Smooth muscle cell (in vitro differentiated cells): ENCODE data around the gene RAB17. TPM values are rescaled to one million over a fixed set of nuclear protein-coding genes. Genes with fewer than 3 reads are reported as not detected.
"Not testable (repeated sequence)": the region's sequence is repeated elsewhere in the genome, so short reads cannot be mapped to it uniquely, and the experiment has no call there.

Experiments
- DNase-seq: peaks from one replicate; lab custom pipeline; 2025; ENCODE audit not compliant: unreplicated experiment; lab: John Stamatoyannopoulos, UW
- H2AFZ ChIP-seq: fragments of 200-600 bp; sonication (generic); 2 replicates; pipeline ENCODE4 v1.6.0; 2016; ENCODE audit warnings: antibody characterized with exemption, low read depth, mild to moderate bottlenecking
- H3F3A ChIP-seq: fragments of 200-600 bp; sonication (generic); 2 replicates; pipeline ENCODE4 v1.6.0; 2017; ENCODE audit warnings: antibody characterized with exemption, low read depth
- H3K27ac ChIP-seq: fragments of 200-600 bp; sonication (generic); 2 replicates; pipeline ENCODE4 v1.5.1; 2016; ENCODE audit warnings: low read depth, mild to moderate bottlenecking
- H3K27me3 ChIP-seq: fragments of 200-600 bp; sonication (generic); 2 replicates; pipeline ENCODE4 v1.6.1; 2016; ENCODE audit warnings: low read depth, mild to moderate bottlenecking
- H3K36me3 ChIP-seq: fragments of 200-600 bp; sonication (generic); 2 replicates; pipeline ENCODE4 v1.5.1; 2016; ENCODE audit warnings: low read depth
- H3K4me1 ChIP-seq: fragments of 200-600 bp; sonication (generic); 2 replicates; pipeline ENCODE4 v1.5.1; 2016; ENCODE audit warnings: low read depth
- H3K4me2 ChIP-seq: fragments of 200-600 bp; sonication (generic); 2 replicates; pipeline ENCODE4 v1.6.0; 2016; ENCODE audit warnings: mild to moderate bottlenecking
- H3K4me3 ChIP-seq: fragments of 200-600 bp; sonication (generic); 2 replicates; pipeline ENCODE4 v1.5.1; 2016; ENCODE audit warnings: mild to moderate bottlenecking
- H3K79me2 ChIP-seq: fragments of 200-600 bp; sonication (generic); 2 replicates; pipeline ENCODE4 v1.6.0; 2016; ENCODE audit warnings: low read depth, mild to moderate bottlenecking
- H3K9ac ChIP-seq: fragments of 200-600 bp; sonication (generic); 2 replicates; pipeline ENCODE4 v1.6.0; 2016; ENCODE audit warnings: low read depth
- H3K9me3 ChIP-seq: fragments of 200-600 bp; sonication (generic); replicated peaks from 2 replicates; pipeline ENCODE4 v1.5.1; 2016; ENCODE audit warnings: low read depth
- H4K20me1 ChIP-seq: fragments of 200-600 bp; sonication (generic); 2 replicates; pipeline ENCODE4 v1.6.0; 2016; ENCODE audit warnings: low read depth
- WGBS: methylation state at CpG from one replicate; pipeline ENCODE4 v1.1.7; 2016; ENCODE audit warnings: low lambda C conversion rate; 5-methylcytosine and 5-hydroxymethylcytosine counted together
- polyA plus RNA-seq: library from polyadenylated mRNA; unstranded; fragments of >200 nt; fragmentation: Nextera tagmentation; extraction: Ambion mirVana; gene quantifications from 2 replicates; pipeline ENCODE4 v1.2.1, GENCODE V29; 2016
- total RNA-seq: library from RNA; depleted of rRNA; stranded (reverse); fragments of >200 nt; gene quantifications from 2 replicates; pipeline ENCODE4 v1.2.3, GENCODE V29; 2014
- TF ChIP-seq, protein P1 (sequence below): fragments of 200-600 bp; sonication (generic); IDR thresholded peaks from 2 replicates; pipeline ENCODE4 v1.5.1; 2017; ENCODE audit warnings: borderline replicate concordance, mild to moderate bottlenecking, antibody characterized with exemption; ENCODE audit not compliant: insufficient read depth, poor library complexity, severe bottlenecking

Gene RAB17
- total and polyA plus RNA-seq, 2 experiments from 2014 or later: 0.69 to 1.4 TPM

DNA sequence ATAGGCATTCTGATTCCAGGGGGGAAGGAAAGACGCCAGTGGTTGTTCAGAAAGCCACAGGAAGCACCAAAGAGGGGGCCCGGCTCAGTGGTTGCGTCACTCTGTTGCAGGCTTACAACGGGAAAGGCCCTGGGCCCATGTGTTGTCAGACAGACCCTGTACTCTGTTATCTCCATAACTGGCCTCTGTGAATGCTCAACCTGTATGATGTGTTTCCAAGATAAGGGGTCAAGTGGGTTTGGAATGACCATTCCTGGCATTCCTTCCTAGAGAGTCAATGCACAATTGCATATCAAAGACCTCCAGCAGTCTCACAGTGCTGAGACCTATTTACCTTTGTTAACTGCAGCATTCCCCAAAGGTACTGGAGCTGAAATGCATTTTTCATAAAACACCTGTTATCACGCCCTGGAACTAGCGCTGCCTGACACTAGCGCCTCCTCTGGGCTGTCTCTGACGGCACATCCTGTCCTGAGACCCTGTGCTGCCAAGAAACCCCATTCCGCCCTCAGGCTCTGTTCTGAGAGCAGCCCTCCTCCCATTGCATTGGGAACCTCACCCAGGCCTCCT is 23.7 kb upstream of the RAB17 start:
- Histone ChIP-seq H3K27me3 (no peaks in the 10 kb centered on the region), H3K36me3 (no peaks in the 10 kb centered on the region), H3K4me1 (peaks cover 7% of the 10 kb centered on the region), H2AFZ (no peak overlapping the region), H3K4me2 (peak overlapping the region; percentile 7), H3K9ac (no peak overlapping the region), H3K27ac (no peak overlapping the region), H4K20me1 (no peaks in the 10 kb centered on the region), H3K9me3 (no peaks in the 10 kb centered on the region), H3K79me2 (no peaks in the 10 kb centered on the region), H3K4me3 (no peak overlapping the region), H3F3A (peaks cover 5% of the 10 kb centered on the region)
- WGBS: 25% methylated on average over 9 of the region's 9 CpGs
- TF ChIP-seq, protein P1, sequence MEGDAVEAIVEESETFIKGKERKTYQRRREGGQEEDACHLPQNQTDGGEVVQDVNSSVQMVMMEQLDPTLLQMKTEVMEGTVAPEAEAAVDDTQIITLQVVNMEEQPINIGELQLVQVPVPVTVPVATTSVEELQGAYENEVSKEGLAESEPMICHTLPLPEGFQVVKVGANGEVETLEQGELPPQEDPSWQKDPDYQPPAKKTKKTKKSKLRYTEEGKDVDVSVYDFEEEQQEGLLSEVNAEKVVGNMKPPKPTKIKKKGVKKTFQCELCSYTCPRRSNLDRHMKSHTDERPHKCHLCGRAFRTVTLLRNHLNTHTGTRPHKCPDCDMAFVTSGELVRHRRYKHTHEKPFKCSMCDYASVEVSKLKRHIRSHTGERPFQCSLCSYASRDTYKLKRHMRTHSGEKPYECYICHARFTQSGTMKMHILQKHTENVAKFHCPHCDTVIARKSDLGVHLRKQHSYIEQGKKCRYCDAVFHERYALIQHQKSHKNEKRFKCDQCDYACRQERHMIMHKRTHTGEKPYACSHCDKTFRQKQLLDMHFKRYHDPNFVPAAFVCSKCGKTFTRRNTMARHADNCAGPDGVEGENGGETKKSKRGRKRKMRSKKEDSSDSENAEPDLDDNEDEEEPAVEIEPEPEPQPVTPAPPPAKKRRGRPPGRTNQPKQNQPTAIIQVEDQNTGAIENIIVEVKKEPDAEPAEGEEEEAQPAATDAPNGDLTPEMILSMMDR: no peak
- no peak for DNase-seq

DNA sequence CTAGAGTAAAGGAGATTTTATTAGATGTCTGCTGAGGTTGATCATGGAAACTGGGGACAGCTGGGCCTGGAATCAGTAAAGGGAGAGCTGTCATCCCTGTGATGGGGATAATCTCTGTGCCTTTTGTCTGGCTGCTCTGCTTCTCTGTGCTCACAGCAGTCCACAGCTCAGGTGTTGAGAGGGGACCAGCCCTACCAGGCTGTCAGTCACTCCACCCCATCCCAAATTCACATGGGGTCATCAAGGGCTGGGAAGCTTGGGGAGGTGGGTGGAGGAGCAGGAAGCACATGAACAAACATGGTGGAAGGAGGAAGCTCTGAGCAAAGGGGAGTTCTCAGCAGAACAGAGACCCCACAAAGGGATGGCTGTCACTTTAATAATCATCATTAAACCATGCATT is 23.1 kb upstream of the RAB17 start:
- Histone ChIP-seq H3K79me2 (no peaks in the 10 kb centered on the region), H3K27ac (no peak overlapping the region), H2AFZ (no peak overlapping the region), H3K4me3 (no peak overlapping the region), H3F3A (peaks cover 5% of the 10 kb centered on the region), H3K27me3 (no peaks in the 10 kb centered on the region), H3K4me2 (peak overlapping the region; percentile 7), H3K9me3 (no peaks in the 10 kb centered on the region), H3K9ac (no peak overlapping the region), H3K36me3 (no peaks in the 10 kb centered on the region), H4K20me1 (no peaks in the 10 kb centered on the region), H3K4me1 (peaks cover 7% of the 10 kb centered on the region)
- TF ChIP-seq, protein P1: no peak
- no peak for DNase-seq

DNA sequence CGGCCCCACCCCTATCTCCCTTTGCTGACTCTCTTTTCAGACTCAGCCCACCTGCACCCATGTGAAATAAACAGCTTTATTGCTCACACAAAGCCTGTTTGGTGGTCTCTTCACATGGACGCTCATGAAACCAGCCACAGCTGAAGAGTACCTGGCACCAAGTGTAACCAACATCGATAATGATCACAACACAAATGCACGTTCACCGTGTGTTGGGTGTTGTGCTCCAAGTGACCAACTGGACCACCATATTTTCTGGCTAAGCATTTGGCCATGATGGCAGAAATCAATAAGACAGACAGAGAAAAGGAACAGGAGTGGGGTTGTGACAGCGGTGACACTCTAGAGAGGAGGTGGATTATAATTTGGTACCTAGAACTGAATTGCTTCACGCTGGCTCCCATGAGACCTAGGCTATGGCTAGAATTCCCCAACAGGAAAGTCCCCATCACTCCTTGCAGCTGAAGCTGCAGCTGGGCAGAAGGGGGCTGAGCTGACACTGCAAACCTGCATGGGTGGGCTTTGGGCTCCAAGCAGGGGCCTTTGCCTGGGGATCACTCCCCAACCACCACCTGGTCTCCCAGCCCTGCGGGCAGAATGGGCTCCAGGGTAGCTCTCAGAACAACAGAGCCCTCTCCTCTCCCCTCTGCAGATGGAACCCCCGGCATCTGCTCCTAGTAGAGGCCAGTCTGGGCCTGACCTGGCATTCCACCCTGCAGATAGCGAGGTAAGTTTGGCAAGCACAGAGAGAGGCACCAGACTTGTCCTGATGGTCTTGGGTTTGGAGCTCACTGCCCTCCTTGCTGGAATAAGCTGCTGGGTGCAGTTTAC is 22.2 kb upstream of the RAB17 start:
- TF ChIP-seq, protein P1: no peak
- H3K27ac ChIP-seq: no peak overlapping the region
- no peak overlapping the region for H3K4me3 ChIP-seq
- H3K9me3 ChIP-seq: no peaks in the 10 kb centered on the region
- peaks cover 5% of the 10 kb centered on the region for H3F3A ChIP-seq
- no peaks in the 10 kb centered on the region for H3K79me2 ChIP-seq
- no peaks in the 10 kb centered on the region for H3K27me3 ChIP-seq
- 83% methylated on average over 10 of the region's 10 CpGs for WGBS
- DNase-seq: no peak
- no peak overlapping the region for H3K4me2 ChIP-seq
- peaks cover 7% of the 10 kb centered on the region for H3K4me1 ChIP-seq
- H4K20me1 ChIP-seq: no peaks in the 10 kb centered on the region
- H3K36me3 ChIP-seq: no peaks in the 10 kb centered on the region
- no peak overlapping the region for H2AFZ ChIP-seq
- H3K9ac ChIP-seq: no peak overlapping the region

DNA sequence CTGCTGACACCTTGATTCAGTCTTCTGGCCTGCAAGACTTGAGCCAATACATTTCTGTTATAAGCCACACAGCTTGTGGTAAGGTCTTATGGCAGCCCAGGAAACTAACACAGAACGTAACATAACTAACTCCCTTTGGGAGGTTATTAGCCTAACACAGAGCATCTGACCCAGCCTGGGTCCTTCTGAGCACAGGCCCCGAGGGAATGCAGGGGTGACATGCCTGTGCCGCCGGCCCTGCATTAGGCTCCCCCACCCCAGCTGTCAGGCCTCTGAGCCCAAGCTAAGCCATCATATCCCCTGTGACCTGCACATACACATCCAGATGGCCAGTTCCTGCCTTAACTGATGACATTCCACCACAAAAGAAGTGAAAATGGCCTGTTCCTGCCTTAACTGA is 16.0 kb upstream of the RAB17 start:
- H3K9ac ChIP-seq, H3K27ac ChIP-seq, H4K20me1 ChIP-seq, H3F3A ChIP-seq, H3K9me3 ChIP-seq, H3K4me2 ChIP-seq, H2AFZ ChIP-seq, DNase-seq, H3K36me3 ChIP-seq, H3K27me3 ChIP-seq, H3K79me2 ChIP-seq, H3K4me3 ChIP-seq: not testable (repeated sequence)
- 96% methylated on average over 4 of the region's 4 CpGs for WGBS
- peaks cover 16% of the 10 kb centered on the region for H3K4me1 ChIP-seq
